HEK293 (cell line): ENCODE measurements around the gene GNLY.

ENCODE experiments used
- CTCF ChIA-PET: fragments of 350-600 bp; formaldehyde crosslinking; extraction: SDS; loops from one replicate; lab custom pipeline; 2021; ENCODE audit warnings: antibody characterized with exemption; lab: Yijun Ruan, JAX
- POLR2A ChIA-PET: fragments of 300-600 bp; formaldehyde crosslinking; extraction: SDS; loops from one replicate; lab custom pipeline; 2020; ENCODE audit warnings: antibody characterized with exemption, inconsistent platforms; lab: Yijun Ruan, JAX
- H3K27ac ChIP-seq: fragments of 200-500 bp; sonication (Bioruptor generic); 2 replicates; pipeline ENCODE4 v1.5.1; 2014; ENCODE audit warnings: low read depth, low read length, control low read depth, inconsistent platforms; ENCODE audit errors: extremely low read depth
- H3K36me3 ChIP-seq, 2 experiments: fragments of 200-500 bp in 1 of 2; sonication (Bioruptor generic) in 1 of 2; 1 replicate in 1 of 2; 2 replicates in 1 of 2; pipeline ENCODE4 v1.5.1; 2014 to 2017; ENCODE audit warnings: inconsistent platforms in 2 of 2, low read length in 2 of 2; ENCODE audit not compliant: control insufficient read depth in 2 of 2, insufficient read depth in 1 of 2
- H3K4me1 ChIP-seq: fragments of 200-500 bp; sonication (Bioruptor generic); 2 replicates; pipeline ENCODE4 v1.5.1; 2014; ENCODE audit warnings: mild to moderate bottlenecking, low read length, inconsistent platforms; ENCODE audit not compliant: control insufficient read depth, insufficient read depth
- H3K4me3 ChIP-seq: 2 replicates; pipeline ENCODE4 v1.5.1; 2011; ENCODE audit warnings: low read depth, mild to moderate bottlenecking, control low read depth, low read length, moderate library complexity
- H3K9me3 ChIP-seq: fragments of 200-500 bp; sonication (Bioruptor generic); 2 replicates; pipeline ENCODE4 v1.5.1; 2014; ENCODE audit warnings: low read depth, low read length, inconsistent platforms; ENCODE audit not compliant: control insufficient read depth, insufficient read depth
- AEBP2 ChIP-seq: fragments of 450-650 bp; formaldehyde crosslinking; IDR thresholded peaks from 2 replicates; pipeline ENCODE4 v1.5.1; 2016; ENCODE audit warnings: missing biosample characterization, missing genetic modification characterization, borderline replicate concordance
- GLI2 ChIP-seq: fragments of 450-650 bp; formaldehyde crosslinking; IDR thresholded peaks from 2 replicates; pipeline ENCODE4; 2017; ENCODE audit warnings: missing biosample characterization, missing genetic modification characterization, low read depth, borderline replicate concordance
- MYNN ChIP-seq: fragments of 450-650 bp; formaldehyde crosslinking; IDR thresholded peaks from 2 replicates; pipeline ENCODE4 v1.5.1; 2016; ENCODE audit warnings: missing biosample characterization, missing genetic modification characterization, borderline replicate concordance
- REPIN1 ChIP-seq: fragments of 450-650 bp; formaldehyde crosslinking; IDR thresholded peaks from 2 replicates; pipeline ENCODE4 v1.5.1; 2017; ENCODE audit warnings: missing biosample characterization, missing genetic modification characterization, low read depth
- REST ChIP-seq: fragments of 450-650 bp; formaldehyde crosslinking; IDR thresholded peaks from 2 replicates; pipeline ENCODE4 v1.5.1; 2016; ENCODE audit warnings: missing biosample characterization, missing genetic modification characterization
- ZFP37 ChIP-seq: fragments of 450-650 bp; formaldehyde crosslinking; IDR thresholded peaks from 2 replicates; pipeline ENCODE4 v1.5.1; 2016; ENCODE audit warnings: missing biosample characterization, missing genetic modification characterization
- ZIC2 ChIP-seq: fragments of 450-650 bp; formaldehyde crosslinking; IDR thresholded peaks from 2 replicates; pipeline ENCODE4 v1.5.1; 2016; ENCODE audit warnings: missing biosample characterization, missing genetic modification characterization
- ZNF132 ChIP-seq: fragments of 450-650 bp; formaldehyde crosslinking; IDR thresholded peaks from 2 replicates; pipeline ENCODE4 v1.5.1; 2017; ENCODE audit warnings: missing biosample characterization, missing genetic modification characterization, borderline replicate concordance
- ZNF266 ChIP-seq: fragments of 450-650 bp; formaldehyde crosslinking; IDR thresholded peaks from 2 replicates; pipeline ENCODE4 v1.5.1; 2016; ENCODE audit warnings: missing biosample characterization, missing genetic modification characterization, low read depth
- ZNF514 ChIP-seq: fragments of 450-650 bp; formaldehyde crosslinking; IDR thresholded peaks from 2 replicates; pipeline ENCODE4 v1.5.1; 2016; ENCODE audit warnings: missing biosample characterization, missing genetic modification characterization
- ZNF558 ChIP-seq: fragments of 450-650 bp; formaldehyde crosslinking; IDR thresholded peaks from 2 replicates; pipeline ENCODE4 v1.5.1; 2016; ENCODE audit warnings: missing biosample characterization, missing genetic modification characterization
- ZNF596 ChIP-seq: fragments of 450-650 bp; IDR thresholded peaks from 2 replicates; pipeline ENCODE4 v1.5.0; 2018; ENCODE audit warnings: missing biosample characterization, mild to moderate bottlenecking, missing genetic modification characterization, moderate library complexity
- TF ChIP-seq, protein P1 (sequence below): fragments of 450-650 bp; formaldehyde crosslinking; IDR thresholded peaks from 2 replicates; pipeline ENCODE4 v1.5.1; 2016; ENCODE audit warnings: missing biosample characterization, missing genetic modification characterization

Gene GNLY

DNA sequence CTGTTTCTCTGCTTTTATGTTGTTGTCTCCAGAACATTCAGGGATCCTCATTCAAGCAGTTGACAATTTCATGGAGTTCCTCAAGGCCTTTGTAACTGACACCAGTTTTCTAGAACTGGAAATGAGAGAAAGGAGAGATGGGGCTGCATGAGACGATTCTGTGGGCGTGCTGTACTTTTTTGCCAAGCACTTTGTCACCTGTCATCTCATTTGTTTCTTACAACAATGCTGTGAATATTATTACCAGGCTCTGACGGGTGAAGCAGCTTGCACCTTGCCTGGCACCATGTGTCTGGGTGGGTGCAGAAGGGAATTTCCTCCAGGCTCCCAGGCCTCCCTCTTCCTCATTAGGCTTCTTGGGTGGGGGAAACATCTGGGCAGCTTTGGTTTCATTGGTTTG, 37.4 kb downstream of the GNLY start:
- TF ChIP-seq REPIN1 (tag by site-specific recombination): no peak
- no peak for TF ChIP-seq ZFP37 (tag by site-specific recombination)
- ChIA-PET POLR2A (interaction anchor here (0.7 kb wide), 1 partner anchor 11 kb away, joined by 6 read pairs; no protein-coding TSS in a partner anchor), CTCF (interaction anchor here (0.7 to 1.0 kb wide), 3 partner anchors 12 to 61 kb away, joined by 3 to 6 read pairs (median 3); no protein-coding TSS in a partner anchor)
- no peak overlapping the region for H3K4me3 ChIP-seq
- no peaks in the 10 kb centered on the region for H3K9me3 ChIP-seq
- peaks cover 2% of the 10 kb centered on the region for H3K4me1 ChIP-seq
- H3K36me3 ChIP-seq: no peaks in the 10 kb centered on the region
- no peak overlapping the region for H3K27ac ChIP-seq

DNA sequence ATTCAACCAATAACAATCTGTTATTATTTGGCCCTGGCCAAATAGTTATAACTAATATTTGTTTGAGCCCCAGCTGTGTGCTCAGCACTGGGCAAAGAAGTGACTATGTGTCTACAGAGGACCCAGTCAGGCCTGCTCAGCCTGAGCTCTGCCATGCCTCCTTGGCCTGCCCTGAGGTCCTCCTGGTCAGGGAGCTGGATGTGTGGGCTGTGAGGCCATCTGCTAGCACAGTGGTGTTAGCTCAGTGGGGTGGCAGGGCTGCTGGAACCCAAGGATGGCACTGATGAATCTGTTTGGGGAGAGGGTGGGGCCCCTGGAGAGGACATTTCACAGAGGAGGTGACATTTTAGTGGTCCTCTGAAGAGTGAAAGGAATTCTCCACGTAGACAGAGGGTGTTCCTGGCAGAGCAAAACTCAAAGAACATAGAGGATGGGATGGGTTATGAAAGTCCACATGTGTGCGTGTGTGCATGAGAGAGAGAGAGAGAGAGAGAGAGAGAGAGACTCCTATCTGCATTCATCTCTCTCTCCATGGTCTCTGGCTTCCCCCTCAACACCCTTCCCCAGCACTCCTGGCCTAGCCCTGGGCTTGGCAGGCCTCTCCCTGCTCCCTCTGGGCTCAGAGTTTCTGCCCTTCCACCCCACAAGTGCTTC, 38.4 kb downstream of the GNLY start:
- Histone ChIP-seq H3K9me3 (no peaks in the 10 kb centered on the region), H3K4me1 (peaks cover 2% of the 10 kb centered on the region), H3K4me3 (no peak overlapping the region), H3K27ac (no peak overlapping the region)
- POLR2A ChIA-PET: interaction anchor here (0.5 kb wide), 1 partner anchor 172 kb away, joined by 3 read pairs; no protein-coding TSS in a partner anchor
- CTCF ChIA-PET: interaction anchor here (0.6 to 2.3 kb wide), 4 partner anchors 13 to 82 kb away, joined by 3 to 18 read pairs (median 4); no protein-coding TSS in a partner anchor
- TF ChIP-seq AEBP2 (tag by site-specific recombination): no peak
- no peak for TF ChIP-seq ZNF132 (tag by site-specific recombination)
- TF ChIP-seq REST (tag by site-specific recombination): no peak
- no peak for TF ChIP-seq GLI2 (tag by site-specific recombination)
- no peak for TF ChIP-seq ZNF266 (tag by site-specific recombination)
- TF ChIP-seq, protein P1, sequence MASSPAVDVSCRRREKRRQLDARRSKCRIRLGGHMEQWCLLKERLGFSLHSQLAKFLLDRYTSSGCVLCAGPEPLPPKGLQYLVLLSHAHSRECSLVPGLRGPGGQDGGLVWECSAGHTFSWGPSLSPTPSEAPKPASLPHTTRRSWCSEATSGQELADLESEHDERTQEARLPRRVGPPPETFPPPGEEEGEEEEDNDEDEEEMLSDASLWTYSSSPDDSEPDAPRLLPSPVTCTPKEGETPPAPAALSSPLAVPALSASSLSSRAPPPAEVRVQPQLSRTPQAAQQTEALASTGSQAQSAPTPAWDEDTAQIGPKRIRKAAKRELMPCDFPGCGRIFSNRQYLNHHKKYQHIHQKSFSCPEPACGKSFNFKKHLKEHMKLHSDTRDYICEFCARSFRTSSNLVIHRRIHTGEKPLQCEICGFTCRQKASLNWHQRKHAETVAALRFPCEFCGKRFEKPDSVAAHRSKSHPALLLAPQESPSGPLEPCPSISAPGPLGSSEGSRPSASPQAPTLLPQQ (tag by site-specific recombination): no peak
- TF ChIP-seq MYNN (tag by site-specific recombination): no peak
- TF ChIP-seq ZNF596 (tag by site-specific recombination): peak; percentile 62; the same call in 1 of the 2 replicates
- TF ChIP-seq, all 188 proteins: peak for 1
- H3K36me3 ChIP-seq: no peaks in the 10 kb centered on the region

GRCh38 chr2:85733121-85733960, 39.2 kb downstream of the GNLY start:
- TF ChIP-seq ZIC2 (tag by site-specific recombination): peak; percentile 35; the same call in 1 of the 2 replicates
- TF ChIP-seq ZNF514 (tag by site-specific recombination): no peak
- TF ChIP-seq ZNF558 (tag by site-specific recombination): no peak
- Histone ChIP-seq H3K9me3 (no peaks in the 10 kb centered on the region), H3K4me1 (peaks cover 2% of the 10 kb centered on the region), H3K27ac (no peak overlapping the region), H3K36me3 (no peaks in the 10 kb centered on the region), H3K4me3 (no peak overlapping the region)
- ChIA-PET POLR2A (no interaction called here), CTCF (interaction anchor here (0.6 to 2.3 kb wide), 5 partner anchors 17 to 306 kb away, joined by 3 to 18 read pairs (median 3); no protein-coding TSS in a partner anchor)
